ENCODE results near the gene CACNA1B.
"Not testable (repeated sequence)": the region's sequence is repeated elsewhere in the genome, so short reads cannot be mapped to it uniquely, and the experiment has no call there.

Gene CACNA1B

DNA sequence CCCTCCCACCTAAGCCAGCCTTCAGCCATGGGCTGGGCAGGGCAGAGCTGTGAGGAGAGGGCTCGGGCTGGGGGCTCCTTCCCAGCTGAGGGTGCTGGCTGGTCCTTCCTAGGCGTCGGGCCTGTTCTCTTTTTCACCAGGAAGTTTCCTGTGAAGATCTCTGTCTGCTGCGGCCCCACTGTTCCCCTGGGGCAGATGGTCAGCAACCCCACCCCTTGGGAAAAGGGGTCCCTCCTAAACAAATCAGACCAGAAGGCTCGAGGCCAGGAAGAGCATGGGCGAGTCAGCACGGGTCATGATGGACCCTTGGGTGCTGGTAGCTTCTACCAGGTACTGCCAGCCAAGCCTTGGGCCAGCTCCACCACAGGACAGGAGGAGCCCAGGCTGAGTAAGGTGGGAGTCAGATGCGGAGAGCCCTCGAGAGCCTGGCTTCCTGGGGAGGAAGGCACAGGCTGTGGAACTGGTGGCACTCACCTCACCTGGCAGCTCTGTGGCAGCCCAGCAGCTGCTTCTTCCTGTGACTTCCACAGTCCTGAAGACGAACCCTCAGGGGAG is 3.5 kb downstream of the CACNA1B start:
- no peaks in the 10 kb centered on the region for H3K27me3 ChIP-seq (ENCODE audit: insufficient read depth, poor library complexity, severe bottlenecking)
- DNase-seq (ENCODE audit: low read depth in 1 of 2, low spot score in 1 of 2): no peak
- H3K27ac ChIP-seq (replicated peaks): no peak overlapping the region
- H3K4me3 ChIP-seq (replicated peaks; ENCODE audit: insufficient read depth, low read length): no peak overlapping the region
- TF ChIP-seq POLR2AphosphoS5 (IDR thresholded peaks at IDR 0.05; ENCODE audit: low read depth) (no peak), GABPA (IDR thresholded peaks at IDR 0.05; ENCODE audit: low read depth) (no peak), SPI1 (IDR thresholded peaks at IDR 0.05; ENCODE audit: borderline replicate concordance, low read depth) (no peak)
- TF ChIP-seq, protein P1, sequence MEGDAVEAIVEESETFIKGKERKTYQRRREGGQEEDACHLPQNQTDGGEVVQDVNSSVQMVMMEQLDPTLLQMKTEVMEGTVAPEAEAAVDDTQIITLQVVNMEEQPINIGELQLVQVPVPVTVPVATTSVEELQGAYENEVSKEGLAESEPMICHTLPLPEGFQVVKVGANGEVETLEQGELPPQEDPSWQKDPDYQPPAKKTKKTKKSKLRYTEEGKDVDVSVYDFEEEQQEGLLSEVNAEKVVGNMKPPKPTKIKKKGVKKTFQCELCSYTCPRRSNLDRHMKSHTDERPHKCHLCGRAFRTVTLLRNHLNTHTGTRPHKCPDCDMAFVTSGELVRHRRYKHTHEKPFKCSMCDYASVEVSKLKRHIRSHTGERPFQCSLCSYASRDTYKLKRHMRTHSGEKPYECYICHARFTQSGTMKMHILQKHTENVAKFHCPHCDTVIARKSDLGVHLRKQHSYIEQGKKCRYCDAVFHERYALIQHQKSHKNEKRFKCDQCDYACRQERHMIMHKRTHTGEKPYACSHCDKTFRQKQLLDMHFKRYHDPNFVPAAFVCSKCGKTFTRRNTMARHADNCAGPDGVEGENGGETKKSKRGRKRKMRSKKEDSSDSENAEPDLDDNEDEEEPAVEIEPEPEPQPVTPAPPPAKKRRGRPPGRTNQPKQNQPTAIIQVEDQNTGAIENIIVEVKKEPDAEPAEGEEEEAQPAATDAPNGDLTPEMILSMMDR (IDR thresholded peaks at IDR 0.05; ENCODE audit: insufficient read depth, low read length): no peak
- TF ChIP-seq, protein P2, sequence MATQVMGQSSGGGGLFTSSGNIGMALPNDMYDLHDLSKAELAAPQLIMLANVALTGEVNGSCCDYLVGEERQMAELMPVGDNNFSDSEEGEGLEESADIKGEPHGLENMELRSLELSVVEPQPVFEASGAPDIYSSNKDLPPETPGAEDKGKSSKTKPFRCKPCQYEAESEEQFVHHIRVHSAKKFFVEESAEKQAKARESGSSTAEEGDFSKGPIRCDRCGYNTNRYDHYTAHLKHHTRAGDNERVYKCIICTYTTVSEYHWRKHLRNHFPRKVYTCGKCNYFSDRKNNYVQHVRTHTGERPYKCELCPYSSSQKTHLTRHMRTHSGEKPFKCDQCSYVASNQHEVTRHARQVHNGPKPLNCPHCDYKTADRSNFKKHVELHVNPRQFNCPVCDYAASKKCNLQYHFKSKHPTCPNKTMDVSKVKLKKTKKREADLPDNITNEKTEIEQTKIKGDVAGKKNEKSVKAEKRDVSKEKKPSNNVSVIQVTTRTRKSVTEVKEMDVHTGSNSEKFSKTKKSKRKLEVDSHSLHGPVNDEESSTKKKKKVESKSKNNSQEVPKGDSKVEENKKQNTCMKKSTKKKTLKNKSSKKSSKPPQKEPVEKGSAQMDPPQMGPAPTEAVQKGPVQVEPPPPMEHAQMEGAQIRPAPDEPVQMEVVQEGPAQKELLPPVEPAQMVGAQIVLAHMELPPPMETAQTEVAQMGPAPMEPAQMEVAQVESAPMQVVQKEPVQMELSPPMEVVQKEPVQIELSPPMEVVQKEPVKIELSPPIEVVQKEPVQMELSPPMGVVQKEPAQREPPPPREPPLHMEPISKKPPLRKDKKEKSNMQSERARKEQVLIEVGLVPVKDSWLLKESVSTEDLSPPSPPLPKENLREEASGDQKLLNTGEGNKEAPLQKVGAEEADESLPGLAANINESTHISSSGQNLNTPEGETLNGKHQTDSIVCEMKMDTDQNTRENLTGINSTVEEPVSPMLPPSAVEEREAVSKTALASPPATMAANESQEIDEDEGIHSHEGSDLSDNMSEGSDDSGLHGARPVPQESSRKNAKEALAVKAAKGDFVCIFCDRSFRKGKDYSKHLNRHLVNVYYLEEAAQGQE (IDR thresholded peaks at IDR 0.05; ENCODE audit: insufficient replicate concordance, low read depth): no peak

DNA sequence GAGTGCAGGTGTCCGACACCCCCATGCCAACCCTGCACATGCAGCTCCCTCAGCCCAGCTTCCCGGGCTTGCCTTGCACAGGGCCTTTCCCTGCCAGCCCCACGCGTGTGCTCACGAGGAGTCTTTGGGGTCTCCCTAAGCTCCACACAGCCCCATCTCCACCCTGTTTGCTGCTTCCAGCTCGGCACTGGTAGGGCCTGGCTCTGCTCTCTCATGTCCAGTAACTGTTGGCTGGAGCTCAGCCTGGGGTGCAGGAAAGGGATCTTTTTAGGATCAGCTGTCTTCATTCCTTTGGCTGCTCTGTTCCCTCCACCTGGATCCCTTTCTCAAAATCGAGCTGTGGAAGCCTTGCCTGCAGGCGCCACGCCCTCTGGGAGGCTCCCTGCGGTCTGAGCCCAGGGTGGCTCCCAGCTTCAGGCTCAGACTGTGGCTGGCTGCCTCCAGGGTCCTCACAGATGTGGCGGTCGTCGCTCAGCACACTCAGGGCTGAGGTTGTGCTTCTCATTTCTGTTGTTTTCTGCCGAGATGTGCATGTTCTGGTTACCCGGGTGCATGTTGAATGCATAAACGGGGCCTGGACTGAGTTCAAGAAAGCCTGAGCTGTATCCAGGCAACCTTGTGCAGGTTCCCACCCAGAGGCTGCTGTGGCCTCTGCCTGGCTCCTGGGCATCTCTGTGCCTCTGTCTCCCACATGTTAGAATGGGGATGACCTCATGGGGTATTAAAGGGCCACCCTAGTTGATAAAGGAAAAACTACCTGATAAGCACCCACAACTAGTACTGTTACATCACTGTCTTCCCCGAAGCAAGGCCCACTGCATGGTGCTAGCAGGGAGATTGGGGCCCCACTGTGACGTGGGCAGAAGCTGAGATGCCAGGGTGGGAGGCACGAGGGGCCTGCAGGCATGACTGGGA is 4.3 kb downstream of the CACNA1B start:
- H3K27ac ChIP-seq (replicated peaks): no peak overlapping the region
- TF ChIP-seq, protein P2 (IDR thresholded peaks at IDR 0.05; ENCODE audit: insufficient replicate concordance, low read depth): no peak
- no peak for DNase-seq (ENCODE audit: low read depth in 1 of 2, low spot score in 1 of 2)
- no peak overlapping the region for H3K4me3 ChIP-seq (replicated peaks; ENCODE audit: insufficient read depth, low read length)
- H3K27me3 ChIP-seq (ENCODE audit: insufficient read depth, poor library complexity, severe bottlenecking): no peaks in the 10 kb centered on the region

DNA sequence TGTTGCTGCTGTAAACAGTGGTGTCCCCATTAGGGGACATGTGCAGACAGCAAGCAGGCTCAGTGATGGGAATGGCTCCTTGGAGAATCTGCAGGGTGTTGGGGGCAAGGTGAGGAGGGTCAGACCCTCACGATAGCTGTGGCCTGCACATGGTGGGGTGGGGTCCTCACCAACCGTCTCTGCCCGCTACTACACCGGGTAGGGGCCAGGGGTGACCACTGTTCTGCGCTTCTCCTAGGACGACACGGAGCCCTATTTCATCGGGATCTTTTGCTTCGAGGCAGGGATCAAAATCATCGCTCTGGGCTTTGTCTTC is 4.9 kb downstream of the CACNA1B start:
- TF ChIP-seq, protein P2 (IDR thresholded peaks at IDR 0.05; ENCODE audit: insufficient replicate concordance, low read depth): no peak
- TF ChIP-seq POLR2AphosphoS5 (IDR thresholded peaks at IDR 0.05; ENCODE audit: low read depth) (no peak), SPI1 (IDR thresholded peaks at IDR 0.05; ENCODE audit: borderline replicate concordance, low read depth) (no peak), GABPA (IDR thresholded peaks at IDR 0.05; ENCODE audit: low read depth) (no peak)
- TF ChIP-seq, protein P1 (IDR thresholded peaks at IDR 0.05; ENCODE audit: insufficient read depth, low read length): no peak
- DNase-seq (ENCODE audit: low read depth in 1 of 2, low spot score in 1 of 2): no peak
- Histone ChIP-seq H3K4me3 (replicated peaks; ENCODE audit: insufficient read depth, low read length) (no peak overlapping the region), H3K27me3 (ENCODE audit: insufficient read depth, poor library complexity, severe bottlenecking) (no peaks in the 10 kb centered on the region), H3K27ac (replicated peaks) (no peak overlapping the region)

DNA sequence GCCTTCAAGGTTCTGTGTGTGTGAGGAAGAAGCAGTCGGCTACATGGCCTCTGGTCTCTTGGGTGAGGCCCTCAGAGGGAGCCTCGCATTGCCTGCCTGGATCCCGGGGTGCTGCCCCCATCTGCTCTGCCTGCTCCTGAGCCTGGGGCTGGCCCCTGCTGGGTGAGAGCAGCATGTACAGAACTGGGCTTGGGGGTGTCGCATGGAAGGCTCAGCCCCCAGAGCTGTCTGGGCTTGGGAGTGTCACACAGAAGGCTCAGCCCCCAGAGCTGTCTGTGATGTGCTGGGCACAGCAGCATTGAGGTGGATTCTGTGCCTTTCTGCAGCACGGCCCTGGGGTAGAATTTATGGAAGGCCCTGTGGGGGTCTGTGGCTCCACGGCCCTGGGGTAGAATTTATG is 6.4 kb downstream of the CACNA1B start:
- not testable (repeated sequence) for DNase-seq (ENCODE audit: low read depth in 1 of 2, low spot score in 1 of 2); H3K4me3 ChIP-seq (replicated peaks; ENCODE audit: insufficient read depth, low read length)

More for the DNA sequence above, 6.4 kb downstream of the CACNA1B start:
- not testable (repeated sequence) for H3K27me3 ChIP-seq (ENCODE audit: insufficient read depth, poor library complexity, severe bottlenecking); H3K27ac ChIP-seq (replicated peaks)
